CD4-positive, alpha-beta T cell treated with Interleukin-2 at 100 ng/mL for 4 hours (primary cell): ENCODE data around the gene OR3A3.

Source experiments
- DNase-seq: peaks from one replicate; pipeline ENCODE4 v3.0.0-alpha.2; 2020; ENCODE audit warnings: low spot score

OR3A3 gene

GRCh38 chr17:3472137-3472536, 61.0 kb downstream of the OR3A3 start:
- no peak for DNase-seq
